ENCODE data around the gene ZSCAN21.
"Not testable (repeated sequence)": the region's sequence is repeated elsewhere in the genome, so short reads cannot be mapped to it uniquely, and the experiment has no call there.

ZSCAN21 gene

GRCh38 chr7:100049441-100050291 lies at the start of gene ZSCAN21:
TSS of gene ZSCAN21 (plus strand) at chr7:100049774. CDS start at chr7:100057007, 7,233 bp downstream.
- no peak for FAIRE-seq

- FAIRE-seq: no peak
Observed at GRCh38 chr7:100000239-100000638, 49.3 kb upstream of the ZSCAN21 start.

- no peak for FAIRE-seq
Observed at GRCh38 chr7:100003711-100004661, 45.6 kb upstream of the ZSCAN21 start.

GRCh38 chr7:100007887-100008286 lies 41.7 kb upstream of the ZSCAN21 start:
- FAIRE-seq: no peak

- no peak for FAIRE-seq
Observed at GRCh38 chr7:100008525-100008924, 41.0 kb upstream of the ZSCAN21 start.

GRCh38 chr7:100009952-100010351 lies 39.6 kb upstream of the ZSCAN21 start:
- not testable (repeated sequence) for FAIRE-seq

- no peak for FAIRE-seq
Observed at GRCh38 chr7:100010901-100011300, 38.7 kb upstream of the ZSCAN21 start.

- no peak for FAIRE-seq
Observed at GRCh38 chr7:100011516-100011915, 38.1 kb upstream of the ZSCAN21 start.

GRCh38 chr7:100012385-100013327 lies 36.9 kb upstream of the ZSCAN21 start:
- not testable (repeated sequence) for FAIRE-seq

GRCh38 chr7:100013328-100013676 lies 36.3 kb upstream of the ZSCAN21 start:
- FAIRE-seq: no peak

GRCh38 chr7:100015232-100016214 lies 34.1 kb upstream of the ZSCAN21 start, which contains the start of gene ZKSCAN1:
TSS of gene ZKSCAN1 (plus strand) at chr7:100015596. CDS start at chr7:100023507, 7,911 bp downstream.
- FAIRE-seq: peak; percentile 72

GRCh38 chr7:100016215-100016901 lies 33.2 kb upstream of the ZSCAN21 start:
- FAIRE-seq: no peak

- no peak for FAIRE-seq
Observed at GRCh38 chr7:100017300-100017699, 32.3 kb upstream of the ZSCAN21 start.

- no peak for FAIRE-seq
Observed at GRCh38 chr7:100017875-100018274, 31.7 kb upstream of the ZSCAN21 start.

- FAIRE-seq: no peak
Observed at GRCh38 chr7:100019908-100020307, 29.7 kb upstream of the ZSCAN21 start.

- no peak for FAIRE-seq
Observed at GRCh38 chr7:100021297-100021696, 28.3 kb upstream of the ZSCAN21 start.

- FAIRE-seq: no peak
Observed at GRCh38 chr7:100022621-100023020, 27.0 kb upstream of the ZSCAN21 start.

GRCh38 chr7:100023526-100023925 lies 26.0 kb upstream of the ZSCAN21 start:
- no peak for FAIRE-seq

- FAIRE-seq: no peak
Observed at GRCh38 chr7:100024020-100024619, 25.5 kb upstream of the ZSCAN21 start.

- FAIRE-seq: no peak
Observed at GRCh38 chr7:100027197-100027596, 22.4 kb upstream of the ZSCAN21 start.
